GM04504 (cell line): ENCODE data around the gene ADAMTSL5.
"Not testable (repeated sequence)": the region's sequence is repeated elsewhere in the genome, so short reads cannot be mapped to it uniquely, and the experiment has no call there.

Experiments used
- DNase-seq: peaks from one replicate; pipeline ENCODE4 v3.0.0-alpha.2; 2012; ENCODE audit warnings: low read depth

Gene ADAMTSL5

GRCh38 chr19:1481893-1482360 is 30.9 kb downstream of the ADAMTSL5 start:
- no peak for DNase-seq

DNA sequence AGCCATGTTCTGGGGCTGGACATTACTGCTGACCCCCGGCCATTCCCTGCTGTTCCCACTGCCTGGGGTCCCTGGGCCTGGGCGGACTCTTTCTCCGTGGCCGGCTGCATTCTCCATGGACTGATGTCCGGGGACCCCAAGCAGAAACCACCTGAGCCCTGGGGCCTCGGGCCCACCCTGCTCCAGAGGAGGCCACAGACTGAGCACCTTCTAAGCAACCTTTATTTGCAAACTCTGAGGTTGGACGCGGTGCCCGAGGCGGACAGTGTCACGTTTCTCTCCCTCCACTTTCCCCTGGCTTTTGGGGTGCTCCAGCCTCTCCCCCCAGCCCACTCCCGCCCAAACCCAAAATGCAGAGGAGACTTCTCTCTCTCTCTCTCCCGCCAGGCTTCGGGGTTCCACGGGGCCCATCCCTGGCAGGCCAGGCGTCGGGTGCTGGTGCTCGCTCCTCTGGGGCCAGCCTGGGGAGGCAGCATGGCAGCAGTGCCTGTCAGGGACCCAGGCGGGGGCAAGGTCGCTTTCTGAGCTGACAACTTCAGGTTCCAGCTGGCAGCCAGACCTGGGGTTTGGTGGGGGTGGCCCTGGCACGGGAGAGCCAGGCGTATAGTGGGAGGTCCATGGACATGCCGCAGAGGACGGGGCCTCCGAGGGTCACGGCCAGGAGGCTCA is 31.5 kb downstream of the ADAMTSL5 start:
- DNase-seq = no peak

GRCh38 chr19:1478934-1479707 is 33.7 kb downstream of the ADAMTSL5 start, which contains the start of gene C19orf25:
Gene C19orf25, minus strand, starts transcription at chr19:1479215. Its CDS starts 312 bp downstream, at chr19:1478903.
- DNase-seq = peak; percentile 80

DNA sequence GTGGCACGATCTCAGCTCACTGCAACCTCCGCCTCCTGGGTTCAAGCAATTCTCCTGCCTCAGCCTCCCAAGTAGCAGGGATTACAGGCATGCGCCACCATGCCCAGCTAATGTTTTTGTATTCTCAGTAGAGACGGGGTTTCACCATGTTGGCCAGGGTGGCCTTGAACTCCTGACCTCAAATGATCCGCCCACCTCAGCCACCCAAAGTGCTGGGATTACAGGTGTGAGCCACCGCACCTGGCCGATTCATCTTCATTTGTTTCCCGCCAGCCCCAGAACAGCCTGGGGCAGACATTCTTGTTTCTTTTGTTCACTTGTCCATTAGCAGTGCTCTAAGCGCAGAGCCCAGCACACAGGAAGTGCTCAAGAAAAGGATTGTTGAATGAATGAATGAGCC is 35.8 kb downstream of the ADAMTSL5 start:
- not testable (repeated sequence) for DNase-seq

DNA sequence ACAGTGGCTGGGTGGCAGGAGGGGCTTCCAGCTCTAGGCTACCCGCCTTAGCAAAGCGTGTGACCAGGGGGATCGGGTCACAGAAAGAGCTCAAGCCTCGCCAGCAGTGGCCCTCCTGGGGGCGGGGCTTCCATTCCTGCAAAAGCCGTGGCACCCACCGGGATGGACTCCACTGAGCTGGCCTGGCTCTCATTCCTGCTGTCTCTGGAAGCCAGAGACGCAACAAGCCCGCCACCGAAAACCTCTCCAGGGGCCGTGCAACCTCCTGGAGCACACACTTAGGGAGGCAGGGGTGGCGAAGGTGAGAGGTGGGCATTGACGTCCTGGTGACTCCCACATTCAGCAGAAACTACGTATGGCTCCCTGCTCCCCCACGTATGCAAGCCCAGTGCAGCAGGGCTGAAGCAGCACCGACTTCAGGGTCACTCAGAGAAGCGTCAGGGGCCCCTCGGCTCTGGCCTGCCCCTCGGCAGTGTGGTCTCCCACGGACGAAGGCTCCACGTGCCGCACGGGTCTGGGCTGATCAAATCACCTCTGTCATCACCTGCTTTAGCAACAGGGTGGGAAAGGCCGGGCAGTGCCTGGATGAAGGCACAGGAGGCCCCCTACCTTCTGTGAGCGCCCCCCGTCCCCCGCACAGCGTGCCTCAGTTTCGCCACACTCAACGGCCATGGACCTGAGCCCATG is 36.9 kb downstream of the ADAMTSL5 start:
- no peak for DNase-seq

DNA sequence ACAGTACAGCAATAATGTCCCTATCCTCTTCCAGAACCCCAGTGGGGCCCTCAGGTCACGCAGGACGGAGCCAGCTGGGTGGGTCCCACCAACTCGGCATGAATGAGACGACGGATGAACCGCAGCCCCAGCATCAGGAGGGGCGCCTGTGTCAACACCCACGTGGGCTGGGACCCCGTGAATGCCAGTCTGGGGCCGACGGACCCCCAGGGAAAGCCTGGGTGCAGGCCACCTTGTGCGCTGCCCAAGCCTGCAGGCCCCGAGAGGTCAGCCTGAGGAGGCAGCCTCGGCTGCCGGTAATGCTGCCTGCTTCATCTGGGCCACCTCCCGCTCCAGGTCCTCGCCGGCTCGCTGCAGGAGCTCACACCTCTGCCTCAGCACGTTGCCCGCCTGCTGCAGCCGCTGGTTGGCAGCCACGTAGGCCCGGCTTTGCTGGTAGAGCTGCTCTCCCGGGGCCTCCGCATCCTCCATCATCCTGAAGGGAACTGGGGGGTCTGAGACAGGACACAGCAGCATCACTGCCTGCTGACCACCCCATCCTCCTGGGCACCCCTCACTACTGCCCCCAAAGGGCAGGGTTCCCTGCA is 38.0 kb downstream of the ADAMTSL5 start:
- no peak for DNase-seq

DNA sequence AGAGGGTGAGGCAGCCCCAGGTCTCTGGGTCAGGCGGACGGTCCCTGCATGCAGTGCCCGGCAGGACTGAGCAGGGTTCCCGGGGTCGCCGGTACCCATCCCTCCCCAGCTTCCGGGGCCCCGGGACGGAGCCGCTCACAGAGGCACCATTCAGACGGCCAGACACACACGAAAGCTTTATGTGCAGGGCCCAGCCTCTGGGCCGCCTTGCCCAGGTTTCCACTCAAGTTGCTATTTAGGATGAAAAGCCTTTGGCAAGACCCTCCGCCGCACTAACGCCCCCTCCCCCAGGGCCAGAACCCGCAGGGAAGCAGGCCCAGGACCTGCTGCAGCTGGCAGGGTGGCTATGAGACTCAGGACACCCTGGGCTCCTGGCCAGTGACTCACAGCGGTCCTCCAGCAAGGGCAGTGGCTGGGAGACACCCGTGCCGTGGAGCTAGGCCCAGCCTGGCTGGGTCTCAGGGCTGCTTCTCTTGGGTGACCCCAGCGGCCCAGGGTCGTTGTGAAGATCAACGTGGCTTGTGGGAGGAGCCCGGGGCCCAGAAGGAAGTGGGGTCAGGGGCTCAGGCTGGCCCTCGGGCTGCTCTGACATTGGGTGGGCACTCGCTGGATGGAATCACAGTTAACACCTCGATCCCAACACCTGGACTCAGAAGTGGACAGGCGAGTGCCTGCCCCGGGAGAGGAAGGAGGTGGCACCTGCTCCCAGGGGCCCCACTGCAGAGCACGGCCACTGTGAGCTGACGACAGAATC is 38.6 kb downstream of the ADAMTSL5 start:
- DNase-seq = no peak

- DNase-seq = no peak
These were observed 39.6 kb downstream of the ADAMTSL5 start for GRCh38 chr19:1473085-1473851.

DNA sequence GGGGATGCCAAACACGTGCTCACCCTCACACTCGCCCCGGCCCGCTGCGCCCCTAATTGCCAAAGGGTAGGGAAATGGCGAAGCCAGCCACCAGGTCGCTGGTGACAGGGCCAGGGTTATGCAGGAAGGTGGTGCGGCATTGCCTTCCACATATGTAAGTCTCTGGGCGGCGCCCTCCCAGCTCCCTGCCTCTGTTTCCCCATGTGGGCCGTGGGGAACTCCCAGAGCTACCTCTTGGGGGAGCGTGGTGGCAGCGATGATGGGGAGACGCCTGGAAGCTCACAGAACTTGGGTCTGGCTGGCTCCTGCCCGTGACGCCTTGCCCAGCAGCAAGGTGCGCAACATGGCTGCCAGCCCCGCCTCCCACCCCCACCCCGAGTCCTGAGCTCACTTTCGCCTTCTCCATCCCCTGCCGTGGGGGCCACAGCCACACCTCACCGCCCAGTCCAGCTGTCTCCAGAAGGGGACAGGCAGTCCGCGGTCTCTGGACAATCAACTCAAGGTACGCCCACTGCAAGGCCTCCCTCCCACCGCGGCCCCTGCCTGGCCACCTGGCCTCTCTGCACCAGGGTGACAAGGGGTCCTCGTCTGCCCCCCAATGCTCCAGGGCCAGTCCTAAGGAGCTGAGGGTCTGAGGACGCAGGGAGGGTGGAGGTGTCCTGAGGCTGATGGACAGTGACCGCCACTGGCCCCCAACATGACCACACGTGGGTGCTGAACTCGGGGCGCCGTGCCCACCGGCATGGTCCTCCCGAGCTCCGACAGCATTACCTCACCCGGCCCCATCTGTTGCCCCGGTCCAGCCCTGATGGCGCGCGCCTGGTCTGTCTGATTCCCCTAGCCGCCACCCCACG is 40.4 kb downstream of the ADAMTSL5 start:
- DNase-seq = no peak

DNA sequence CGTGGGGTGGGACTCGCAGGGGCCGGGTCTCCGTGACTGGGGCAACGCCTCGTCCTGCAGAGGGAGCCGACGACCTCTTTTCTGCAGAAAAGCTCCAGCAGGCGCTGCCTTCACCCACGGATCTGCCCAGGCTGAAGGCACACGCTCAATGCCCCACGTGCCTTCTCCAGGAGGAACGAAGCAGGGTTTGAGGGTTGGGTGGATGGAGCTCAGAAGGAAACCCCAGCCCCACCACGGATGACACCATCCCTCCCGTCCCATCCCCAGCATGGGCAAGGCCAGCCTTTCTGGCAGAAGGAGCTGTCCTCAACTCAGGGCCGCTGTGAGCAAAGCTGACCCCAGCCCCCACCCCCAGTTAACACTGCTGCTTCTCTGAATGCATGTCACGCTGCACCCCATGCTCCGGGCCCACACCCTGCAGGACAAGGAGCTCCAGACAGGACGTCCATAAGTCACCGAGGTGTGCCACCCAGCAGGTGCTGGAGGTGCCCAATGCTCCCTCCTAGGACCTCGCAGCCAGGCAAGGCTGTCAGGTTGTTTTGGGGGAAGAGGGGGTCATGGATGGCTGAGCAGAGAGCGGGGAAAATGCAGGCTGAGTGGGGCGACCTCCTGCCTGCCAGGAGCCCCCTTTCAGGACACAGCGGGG is 41.2 kb downstream of the ADAMTSL5 start:
- no peak for DNase-seq

DNA sequence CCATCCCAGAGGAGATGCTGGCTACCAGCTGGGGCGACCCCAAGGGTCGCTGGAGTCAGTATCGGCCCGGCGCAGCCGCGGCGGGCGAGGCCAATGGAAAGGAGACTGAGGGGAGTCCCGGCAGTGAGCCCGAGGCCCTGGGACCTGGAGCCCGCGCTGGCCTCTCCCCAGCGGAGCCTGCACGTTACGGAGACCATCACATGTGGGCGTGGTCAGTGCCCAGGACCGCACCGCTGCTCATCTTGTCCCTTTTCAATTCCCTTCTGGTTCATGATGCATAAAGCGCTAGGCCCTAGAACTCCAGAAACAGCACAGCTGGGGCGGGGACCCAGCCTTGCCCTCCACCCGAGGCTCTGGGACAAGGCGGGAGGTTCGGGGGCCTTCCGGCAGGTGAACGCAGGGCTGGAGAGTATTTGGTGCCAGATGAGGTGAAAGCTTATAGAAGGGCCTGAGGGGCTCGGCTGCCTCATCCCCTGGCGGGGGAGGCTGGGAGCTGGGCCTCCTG is 41.8 kb downstream of the ADAMTSL5 start:
- no peak for DNase-seq

GRCh38 chr19:1470305-1471009 is 42.4 kb downstream of the ADAMTSL5 start:
- DNase-seq = no peak

DNA sequence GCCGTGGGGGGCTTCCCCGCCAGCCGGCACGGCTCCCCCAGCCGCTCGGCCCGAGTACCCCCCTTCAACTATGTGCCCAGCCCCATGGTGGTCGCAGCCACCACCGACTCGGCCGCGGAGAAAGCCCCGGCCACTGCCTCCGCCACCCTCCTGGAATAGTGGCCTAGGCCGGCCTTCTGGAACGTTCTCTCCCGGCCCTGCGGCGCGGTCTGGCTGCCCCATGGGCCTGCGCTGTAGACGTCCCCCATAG is 42.8 kb downstream of the ADAMTSL5 start:
- no peak for DNase-seq

DNA sequence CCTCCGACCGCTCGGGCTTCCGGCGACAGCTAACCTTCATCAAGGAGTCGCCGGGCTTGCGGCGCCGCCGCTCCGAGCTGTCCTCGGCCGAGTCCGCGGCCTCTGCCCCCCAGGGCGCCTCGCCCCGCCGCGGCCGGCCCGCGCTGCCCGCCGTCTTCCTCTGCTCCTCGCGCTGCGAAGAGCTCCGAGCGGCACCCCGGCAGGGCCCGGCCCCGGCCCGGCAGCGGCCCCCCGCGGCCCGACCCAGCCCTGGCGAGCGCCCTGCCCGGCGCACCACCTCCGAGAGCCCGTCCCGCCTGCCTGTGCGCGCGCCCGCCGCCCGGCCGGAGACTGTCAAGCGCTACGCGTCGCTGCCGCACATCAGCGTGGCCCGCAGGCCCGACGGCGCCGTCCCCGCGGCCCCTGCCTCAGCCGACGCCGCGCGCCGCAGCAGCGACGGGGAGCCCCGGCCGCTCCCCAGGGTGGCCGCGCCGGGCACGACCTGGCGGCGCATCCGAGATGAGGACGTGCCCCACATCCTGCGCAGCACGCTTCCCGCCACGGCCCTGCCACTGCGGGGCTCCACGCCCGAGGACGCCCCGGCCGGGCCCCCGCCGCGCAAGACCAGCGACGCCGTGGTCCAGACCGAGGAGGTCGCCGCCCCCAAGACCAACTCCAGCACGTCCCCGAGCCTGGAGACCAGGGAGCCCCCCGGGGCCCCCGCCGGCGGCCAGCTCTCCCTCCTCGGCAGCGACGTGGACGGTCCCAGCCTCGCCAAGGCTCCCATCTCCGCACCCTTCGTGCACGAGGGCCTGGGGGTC is 43.4 kb downstream of the ADAMTSL5 start:
- DNase-seq = no peak

DNA sequence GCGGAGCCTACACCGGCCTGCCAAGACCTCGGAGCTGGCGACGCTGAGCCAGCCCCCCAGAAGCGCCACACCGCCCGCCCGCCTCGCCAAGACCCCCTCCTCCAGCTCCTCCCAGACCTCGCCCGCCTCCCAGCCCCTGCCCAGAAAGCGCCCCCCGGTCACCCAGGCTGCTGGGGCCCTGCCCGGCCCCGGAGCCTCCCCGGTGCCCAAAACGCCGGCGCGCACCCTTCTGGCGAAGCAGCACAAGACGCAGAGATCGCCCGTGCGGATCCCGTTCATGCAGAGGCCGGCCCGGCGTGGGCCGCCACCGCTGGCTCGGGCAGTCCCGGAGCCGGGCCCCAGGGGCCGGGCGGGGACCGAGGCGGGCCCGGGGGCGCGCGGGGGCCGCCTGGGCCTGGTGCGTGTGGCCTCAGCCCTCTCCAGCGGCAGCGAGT is 44.0 kb downstream of the ADAMTSL5 start:
- no peak for DNase-seq

GRCh38 chr19:1468274-1468820 is 44.5 kb downstream of the ADAMTSL5 start:
- no peak for DNase-seq

GRCh38 chr19:1467490-1468273 is 45.1 kb downstream of the ADAMTSL5 start:
- no peak for DNase-seq
